ENCODE data around the gene STXBP2. TPM values are rescaled to one million over a fixed set of nuclear protein-coding genes. Genes with fewer than 3 reads are reported as not detected.

STXBP2 gene
- total RNA-seq, 1 experiment from 2014 or later, result 141 TPM

GRCh38 chr19:7645656-7646425 is 8.9 kb downstream of the STXBP2 start:
- DNase-seq (ENCODE audit: low read depth, low spot score), result no peak

GRCh38 chr19:7646426-7646700 is 9.5 kb downstream of the STXBP2 start:
- H3K4me3 ChIP-seq (replicated peaks in 1 of 2; ENCODE audit: low read depth in 1 of 2, low read length in 2 of 2), result no peak overlapping the region
- ATAC-seq, result no peak
- H4K20me1 ChIP-seq (ENCODE audit: insufficient read depth), result no peaks in the 10 kb centered on the region
- POLR2A ChIA-PET, result no interaction called here
- H3K4me2 ChIP-seq (ENCODE audit: low read length), result no peak overlapping the region
- no peaks in the 10 kb centered on the region for H3K27me3 ChIP-seq (ENCODE audit: insufficient read depth, low read length)
- H3K4me1 ChIP-seq (ENCODE audit: control insufficient read depth in 1 of 2, insufficient read depth in 2 of 2, low read length in 2 of 2), result peaks cover 0 to 13% of the 10 kb centered on the region in 2 experiments; a peak in 2 of 4 replicates
- no peaks in the 10 kb centered on the region for H3K9me3 ChIP-seq (ENCODE audit: control insufficient read depth in 1 of 2, insufficient read depth in 1 of 2, low read depth in 1 of 2, low read length in 2 of 2)
- H3K79me2 ChIP-seq (ENCODE audit: insufficient read depth, low read length), result no peaks in the 10 kb centered on the region
- no peak overlapping the region for H2AFZ ChIP-seq (ENCODE audit: low read depth, low read length, poor library complexity, severe bottlenecking)
- BruUV-seq (replicated peaks), result no TSS peak
- no peak overlapping the region for H3K27ac ChIP-seq (ENCODE audit: low read depth, low read length)
- no peak overlapping the region for H3K9ac ChIP-seq (ENCODE audit: low read length)
- no peaks in the 10 kb centered on the region for H3K9me2 ChIP-seq (ENCODE audit: insufficient read depth)
- intact Hi-C loops (cut with micrococcal nuclease), result no loop called here
- no peak for DNase-seq (ENCODE audit: low read depth, low spot score)
- CTCF ChIA-PET, result no interaction called here
- RAD21 ChIA-PET (ENCODE audit: low non-redundant PET in 1 of 2, low total read pairs in 2 of 2, uncharacterized antibody in 2 of 2, unreplicated experiment in 2 of 2), result no interaction called here
- peaks cover 0 to 11% of the 10 kb centered on the region in 2 experiments; a peak in 1 of 4 replicates for H3K36me3 ChIP-seq (ENCODE audit: control insufficient read depth in 1 of 2, insufficient read depth in 2 of 2, low read length in 2 of 2)
- no peak for TF ChIP-seq RAD21 (IDR thresholded peaks at IDR 0.05; ENCODE audit: low read depth)
- no peak for TF ChIP-seq ZBTB33 (IDR thresholded peaks at IDR 0.05; ENCODE audit: extremely low read depth, insufficient replicate concordance, low read length)
- no peak for TF ChIP-seq CTCF (IDR thresholded peaks at IDR 0.05 in 2 of 3, conservative IDR thresholded peaks at IDR 0.05 in 1 of 3; ENCODE audit: borderline replicate concordance in 1 of 3, insufficient read depth in 1 of 3, low read depth in 2 of 3, low read length in 2 of 3)
- TF ChIP-seq REST (IDR thresholded peaks at IDR 0.05; ENCODE audit: low read depth), result no peak
- TF ChIP-seq JUND (IDR thresholded peaks at IDR 0.05), result no peak
- no peak for TF ChIP-seq YY1 (IDR thresholded peaks at IDR 0.05; ENCODE audit: extremely low read depth, insufficient replicate concordance, low read depth, low read length)
- no peak for TF ChIP-seq ATF3 (IDR thresholded peaks at IDR 0.05)

More at GRCh38 chr19:7645656-7646425, 8.9 kb downstream of the STXBP2 start:
- ChIA-PET POLR2A (no interaction called here), RAD21 (ENCODE audit: low non-redundant PET in 1 of 2, low total read pairs in 2 of 2, uncharacterized antibody in 2 of 2, unreplicated experiment in 2 of 2) (no interaction called here), CTCF (no interaction called here)
- H3K4me3 ChIP-seq (replicated peaks in 1 of 2; ENCODE audit: low read depth in 1 of 2, low read length in 2 of 2), result no peak overlapping the region
- no peaks in the 10 kb centered on the region for H3K9me3 ChIP-seq (ENCODE audit: control insufficient read depth in 1 of 2, insufficient read depth in 1 of 2, low read depth in 1 of 2, low read length in 2 of 2)
- no peaks in the 10 kb centered on the region for H3K9me2 ChIP-seq (ENCODE audit: insufficient read depth)
- no peak overlapping the region for H3K4me2 ChIP-seq (ENCODE audit: low read length)
- H3K27ac ChIP-seq (ENCODE audit: low read depth, low read length), result no peak overlapping the region
- ATAC-seq, result no peak
- peaks cover 0 to 13% of the 10 kb centered on the region in 2 experiments; a peak in 2 of 4 replicates for H3K4me1 ChIP-seq (ENCODE audit: control insufficient read depth in 1 of 2, insufficient read depth in 2 of 2, low read length in 2 of 2)
- no peak overlapping the region for H2AFZ ChIP-seq (ENCODE audit: low read depth, low read length, poor library complexity, severe bottlenecking)
- intact Hi-C loops (cut with micrococcal nuclease), result no loop called here
- no TSS peak for BruUV-seq (replicated peaks)
- H4K20me1 ChIP-seq (ENCODE audit: insufficient read depth), result no peaks in the 10 kb centered on the region
- peaks cover 0 to 11% of the 10 kb centered on the region in 2 experiments; a peak in 1 of 4 replicates for H3K36me3 ChIP-seq (ENCODE audit: control insufficient read depth in 1 of 2, insufficient read depth in 2 of 2, low read length in 2 of 2)
- no peak for TF ChIP-seq EZH2phosphoT487 (IDR thresholded peaks at IDR 0.05; ENCODE audit: borderline replicate concordance)
- no peak for TF ChIP-seq SP1 (IDR thresholded peaks at IDR 0.05; ENCODE audit: low read depth)
- no peak for TF ChIP-seq ATF3 (IDR thresholded peaks at IDR 0.05)
- no peaks in the 10 kb centered on the region for H3K27me3 ChIP-seq (ENCODE audit: insufficient read depth, low read length)
- no peaks in the 10 kb centered on the region for H3K79me2 ChIP-seq (ENCODE audit: insufficient read depth, low read length)
- no peak overlapping the region for H3K9ac ChIP-seq (ENCODE audit: low read length)
